HepG2 (cell line): ENCODE results near the gene ACSL1. TPM values are rescaled to one million over a fixed set of nuclear protein-coding genes. Genes with fewer than 3 reads are reported as not detected.

Source experiments
- ATAC-seq: fragments of 200-7000 bp; cut with Tn5 transposase; 3 replicates; pipeline ENCODE4 v1.9.1; 2020; ENCODE audit warnings: mild to moderate bottlenecking, moderate library complexity
- BruUV-seq: library from RNA; stranded (reverse); fragments of 400-500 nt; replicated peaks from 2 replicates; lab custom pipeline; 2021; lab: Mats Ljungman, UMichigan
- CTCF ChIA-PET: fragments of 300-600 bp; formaldehyde crosslinking; extraction: SDS; loops from one replicate; lab custom pipeline; 2021; ENCODE audit warnings: low total read pairs, inconsistent platforms, low intra/inter-chr PET ratio; lab: Yijun Ruan, JAX
- POLR2A ChIA-PET: fragments of 350-600 bp; sonication (Branson Sonifier 250); formaldehyde crosslinking; loops from one replicate; lab custom pipeline; 2020; ENCODE audit warnings: antibody characterized with exemption, inconsistent platforms; lab: Yijun Ruan, JAX
- DNase-seq: peaks from one replicate; pipeline ENCODE4 v3.0.0-alpha.2; 2015; ENCODE audit warnings: low spot score
- FAIRE-seq: peaks from 3 replicates; lab custom pipeline; 2011; peaks lifted over from hg19 to GRCh38; lab: Jason Lieb, UNC
- H2AFZ ChIP-seq: one replicate; pipeline ENCODE4 v1.6.1; 2011; ENCODE audit warnings: low read length, inconsistent platforms
- H3K27ac ChIP-seq: fragments of 300-600 bp; 3 replicates; pipeline ENCODE4 v1.8.0; 2011; ENCODE audit warnings: mixed run types, mild to moderate bottlenecking, mixed read lengths, low read length, inconsistent platforms; ENCODE audit not compliant: insufficient read depth; ENCODE audit errors: extremely low read length
- H3K27me3 ChIP-seq, 2 experiments: fragments of 200-600 bp in 1 of 2; 2 replicates in 1 of 2; 3 replicates in 1 of 2; pipeline versions ENCODE4 v1.6.0 to v1.8.0; 2011; ENCODE audit warnings: low read length in 2 of 2, mild to moderate bottlenecking in 2 of 2, moderate library complexity in 2 of 2, inconsistent platforms in 1 of 2; ENCODE audit not compliant: insufficient read depth in 2 of 2, control insufficient read depth in 1 of 2
- H3K36me3 ChIP-seq, 2 experiments: fragments of 200-600 bp in 1 of 2; replicated peaks in 1 of 2; 2 replicates in 1 of 2; 3 replicates in 1 of 2; pipeline versions ENCODE4 v1.5.1 to v1.8.0; 2011; ENCODE audit warnings: low read length in 2 of 2, inconsistent platforms in 1 of 2; ENCODE audit not compliant: insufficient read depth in 2 of 2, control insufficient read depth in 1 of 2
- H3K4me1 ChIP-seq: 2 replicates; pipeline ENCODE4 v1.5.1; 2012; ENCODE audit warnings: low read length, inconsistent platforms; ENCODE audit not compliant: insufficient read depth
- H3K4me2 ChIP-seq: 2 replicates; pipeline ENCODE4 v1.6.0; 2011; ENCODE audit warnings: low read depth, low read length, inconsistent platforms
- H3K4me3 ChIP-seq, 3 experiments: fragments of 200-600 bp in 1 of 3; sonication (generic), shearing (Covaris generic) in 1 of 3; replicated peaks in 1 of 3; 2 replicates each; pipeline ENCODE4 v1.5.1; 2011 to 2016; ENCODE audit warnings: low read length in 3 of 3, inconsistent platforms in 2 of 3, low read depth in 2 of 3, mild to moderate bottlenecking in 2 of 3, control low read depth in 1 of 3, mixed read lengths in 1 of 3; ENCODE audit not compliant: insufficient read depth in 1 of 3
- H3K79me2 ChIP-seq: one replicate; pipeline ENCODE4 v1.6.1; 2011; ENCODE audit warnings: low read length, inconsistent platforms; ENCODE audit not compliant: insufficient read depth
- H3K9ac ChIP-seq: 2 replicates; pipeline ENCODE4 v1.6.0; 2011; ENCODE audit warnings: mild to moderate bottlenecking, low read depth, low read length, inconsistent platforms; ENCODE audit not compliant: insufficient read depth
- H3K9me3 ChIP-seq: 2 replicates; pipeline ENCODE4 v1.5.1; 2012; ENCODE audit warnings: mild to moderate bottlenecking, low read length
- H4K20me1 ChIP-seq: 2 replicates; pipeline ENCODE4 v1.6.0; 2011; ENCODE audit warnings: inconsistent platforms, mild to moderate bottlenecking, low read length, moderate library complexity; ENCODE audit not compliant: insufficient read depth
- BCL6 ChIP-seq: IDR thresholded peaks from 2 replicates; pipeline ENCODE4 v1.6.1; 2016; ENCODE audit warnings: missing genetic modification reagents, missing compliant biosample characterization
- HMG20B ChIP-seq: conservative IDR thresholded peaks from 2 replicates; pipeline ENCODE4 v1.6.1; 2016; ENCODE audit warnings: missing genetic modification reagents, missing compliant biosample characterization
- RFX3 ChIP-seq: IDR thresholded peaks from 2 replicates; pipeline ENCODE4 v1.6.1; 2016; ENCODE audit warnings: missing biosample characterization, missing genetic modification reagents
- SNAPC2 ChIP-seq: sonication (generic); formaldehyde crosslinking; IDR thresholded peaks from 2 replicates; pipeline ENCODE4 v1.8.1; 2022; ENCODE audit warnings: mild to moderate bottlenecking, missing genetic modification reagents
- SP5 ChIP-seq: IDR thresholded peaks from 2 replicates; pipeline ENCODE4 v1.6.1; 2016; ENCODE audit warnings: low read depth, borderline replicate concordance
- TBP ChIP-seq: sonication (generic); formaldehyde crosslinking; IDR thresholded peaks from 2 replicates; pipeline ENCODE4 v1.5.0; 2020; ENCODE audit warnings: missing genetic modification reagents
- ZFY ChIP-seq: sonication (generic); formaldehyde crosslinking; IDR thresholded peaks from 2 replicates; pipeline ENCODE4 v1.4.0; 2020; ENCODE audit warnings: missing genetic modification reagents
- ZNF10 ChIP-seq: sonication (generic); formaldehyde crosslinking; IDR thresholded peaks from 2 replicates; pipeline ENCODE4 v1.4.0; 2020; ENCODE audit warnings: mild to moderate bottlenecking, low read depth, missing genetic modification reagents, borderline replicate concordance
- ZNF12 ChIP-seq: sonication (generic); formaldehyde crosslinking; IDR thresholded peaks from 2 replicates; pipeline ENCODE4 v1.5.0; 2020; ENCODE audit warnings: missing genetic modification reagents
- ZNF350 ChIP-seq: sonication (generic); formaldehyde crosslinking; IDR thresholded peaks from 2 replicates; pipeline ENCODE4 v1.4.0; 2020; ENCODE audit warnings: mild to moderate bottlenecking, low read depth, missing genetic modification reagents, borderline replicate concordance
- ZNF572 ChIP-seq: sonication (generic); formaldehyde crosslinking; IDR thresholded peaks from 2 replicates; pipeline ENCODE4 v1.5.1; 2020; ENCODE audit warnings: mild to moderate bottlenecking, missing genetic modification reagents
- WGBS: methylation state at CpG from one replicate; pipeline ENCODE4 v1.1.6; 2017; ENCODE audit warnings: low lambda C conversion rate; 5-methylcytosine and 5-hydroxymethylcytosine counted together
- in situ Hi-C: cut with HindIII; loops from 2 replicates; pipeline ENCODE4 v1.10.0; 2017; ENCODE audit warnings: low pct_unique_long_range_greater_than_20kb; ENCODE audit not compliant: extremely low pct_ligation_motif_present
- intact Hi-C: fragments of 100-400 bp; cut with micrococcal nuclease; formaldehyde crosslinking; loops from one replicate; pipeline ENCODE4 v1.10.0; 2022; ENCODE audit not compliant: unreplicated experiment
- polyA plus RNA-seq, 8 experiments: library from polyadenylated mRNA; depleted of rRNA in 3 of 8; stranded (reverse) in 7 of 8; unstranded in 1 of 8; fragments of >200 nt; fragmentation: Illumina TruSeq in 4 of 8; extraction: Trizol in 4 of 8; gene quantifications; 2 replicates each; pipeline versions ENCODE4 v1.2.1 to v1.2.3, GENCODE V29; 2011 to 2016; ENCODE audit warnings: low read depth in 4 of 8, missing spikeins in 1 of 8, mixed read lengths in 1 of 8; ENCODE audit not compliant: insufficient read depth in 1 of 8
- total RNA-seq, 5 experiments: library from RNA; depleted of rRNA; stranded (reverse); fragments of >200 nt; fragmentation: Illumina TruSeq; extraction: Trizol; gene quantifications; 2 replicates each; pipeline ENCODE4 v1.2.3, GENCODE V29; 2016; ENCODE audit warnings: low read depth in 1 of 5
- TF ChIP-seq, protein P1 (sequence below): sonication (generic); formaldehyde crosslinking; IDR thresholded peaks from 2 replicates; pipeline ENCODE4 v1.4.0; 2020; ENCODE audit warnings: missing genetic modification reagents, borderline replicate concordance
- TF ChIP-seq, protein P2 (sequence below): sonication (generic); formaldehyde crosslinking; IDR thresholded peaks from 2 replicates; pipeline ENCODE4 v1.8.1; 2023; ENCODE audit warnings: mild to moderate bottlenecking, missing genetic modification reagents, borderline replicate concordance
- TF ChIP-seq, protein P3 (sequence below): IDR thresholded peaks from 2 replicates; pipeline ENCODE4 v1.6.1; 2016
- TF ChIP-seq, protein P4 (sequence below): sonication (generic); formaldehyde crosslinking; IDR thresholded peaks from 2 replicates; pipeline ENCODE4 v1.4.0; 2020; ENCODE audit warnings: missing genetic modification reagents
- TF ChIP-seq, protein P5 (sequence below): sonication (generic); formaldehyde crosslinking; IDR thresholded peaks from 2 replicates; pipeline ENCODE4 v1.5.0; 2020; ENCODE audit warnings: mild to moderate bottlenecking, missing genetic modification reagents

Gene ACSL1
- total and polyA plus RNA-seq, 2 of the 13 experiments (the other 11 are each of a cell fraction or from before 2014, with no cell fraction given), result 10.0 to 29.8 TPM

DNA sequence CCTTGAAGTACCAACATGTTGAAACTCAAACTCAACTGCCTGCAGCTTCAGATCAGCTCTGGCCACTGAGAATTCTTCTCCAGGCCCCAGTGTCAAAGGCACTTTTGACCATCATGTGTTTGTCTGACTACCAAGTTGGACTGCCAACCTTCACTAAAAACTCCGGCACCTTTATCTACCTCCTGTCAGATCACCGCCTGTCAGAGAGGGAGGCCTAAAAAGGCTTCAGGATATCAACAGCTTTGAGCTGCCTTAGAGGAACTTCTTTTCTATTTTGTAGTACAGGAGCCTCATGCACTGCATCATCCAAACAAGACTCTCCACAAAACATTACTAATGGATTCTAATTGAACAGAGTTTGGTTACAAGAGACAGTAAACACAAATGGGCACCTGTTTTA is 2.8 kb downstream of the ACSL1 start (continued):
- no peak for TF ChIP-seq HMG20B
- TF ChIP-seq, protein P1, sequence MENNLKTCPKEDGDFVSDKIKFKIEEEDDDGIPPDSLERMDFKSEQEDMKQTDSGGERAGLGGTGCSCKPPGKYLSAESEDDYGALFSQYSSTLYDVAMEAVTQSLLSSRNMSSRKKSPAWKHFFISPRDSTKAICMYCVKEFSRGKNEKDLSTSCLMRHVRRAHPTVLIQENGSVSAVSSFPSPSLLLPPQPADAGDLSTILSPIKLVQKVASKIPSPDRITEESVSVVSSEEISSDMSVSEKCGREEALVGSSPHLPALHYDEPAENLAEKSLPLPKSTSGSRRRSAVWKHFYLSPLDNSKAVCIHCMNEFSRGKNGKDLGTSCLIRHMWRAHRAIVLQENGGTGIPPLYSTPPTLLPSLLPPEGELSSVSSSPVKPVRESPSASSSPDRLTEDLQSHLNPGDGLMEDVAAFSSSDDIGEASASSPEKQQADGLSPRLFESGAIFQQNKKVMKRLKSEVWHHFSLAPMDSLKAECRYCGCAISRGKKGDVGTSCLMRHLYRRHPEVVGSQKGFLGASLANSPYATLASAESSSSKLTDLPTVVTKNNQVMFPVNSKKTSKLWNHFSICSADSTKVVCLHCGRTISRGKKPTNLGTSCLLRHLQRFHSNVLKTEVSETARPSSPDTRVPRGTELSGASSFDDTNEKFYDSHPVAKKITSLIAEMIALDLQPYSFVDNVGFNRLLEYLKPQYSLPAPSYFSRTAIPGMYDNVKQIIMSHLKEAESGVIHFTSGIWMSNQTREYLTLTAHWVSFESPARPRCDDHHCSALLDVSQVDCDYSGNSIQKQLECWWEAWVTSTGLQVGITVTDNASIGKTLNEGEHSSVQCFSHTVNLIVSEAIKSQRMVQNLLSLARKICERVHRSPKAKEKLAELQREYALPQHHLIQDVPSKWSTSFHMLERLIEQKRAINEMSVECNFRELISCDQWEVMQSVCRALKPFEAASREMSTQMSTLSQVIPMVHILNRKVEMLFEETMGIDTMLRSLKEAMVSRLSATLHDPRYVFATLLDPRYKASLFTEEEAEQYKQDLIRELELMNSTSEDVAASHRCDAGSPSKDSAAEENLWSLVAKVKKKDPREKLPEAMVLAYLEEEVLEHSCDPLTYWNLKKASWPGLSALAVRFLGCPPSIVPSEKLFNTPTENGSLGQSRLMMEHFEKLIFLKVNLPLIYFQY, result no peak

DNA sequence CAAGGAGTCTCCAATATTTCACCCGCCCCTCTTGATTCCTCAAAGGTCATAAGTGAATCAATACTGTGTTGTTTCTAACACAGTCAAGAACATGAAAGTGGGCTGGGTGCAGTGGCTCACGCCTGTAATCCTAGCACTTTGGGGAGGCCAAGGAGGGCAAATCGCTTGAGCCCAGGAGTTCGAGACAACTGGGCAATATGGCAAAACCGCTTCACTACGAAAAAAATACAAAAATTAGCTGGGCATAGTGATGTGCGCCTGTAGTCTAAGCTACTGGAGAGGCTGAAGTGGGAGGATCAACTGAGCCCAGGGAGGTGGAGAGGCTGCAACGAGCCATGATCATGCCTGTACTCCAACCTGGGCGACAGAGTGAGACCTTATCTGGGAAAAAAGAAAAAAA is 3.4 kb downstream of the ACSL1 start:
- Histone ChIP-seq H2AFZ (no peak overlapping the region), H4K20me1 (0 out of 2 replicates have a peak, but pooled peaks cover 4% of the 10 kb centered on the region), H3K27me3 (peaks cover 0 to 3% of the 10 kb centered on the region in 2 experiments; a peak in 1 of 5 replicates), H3K4me1 (peaks cover 70% of the 10 kb centered on the region), H3K9ac (no peak overlapping the region), H3K4me3 (no peak overlapping the region), H3K27ac (no peak overlapping the region), H3K4me2 (no peak overlapping the region), H3K9me3 (no peaks in the 10 kb centered on the region), H3K36me3 (no peaks in the 10 kb centered on the region), H3K79me2 (peaks cover 9% of the 10 kb centered on the region)
- in situ Hi-C loops, result loop anchor here (10.0 kb wide), 1 partner anchor 78 kb away; no protein-coding TSS in a partner anchor
- 96% methylated on average over 9 of the region's 9 CpGs for whole genome bisulfite sequencing
- CTCF ChIA-PET, result no interaction called here
- FAIRE-seq (no peak), ATAC-seq (no peak), DNase-seq (no peak)
- intact Hi-C loops, result no loop called here
- BruUV-seq, result no TSS peak
- POLR2A ChIA-PET, result interaction anchor here (1.9 kb wide), 1 partner anchor 9 kb away, joined by 10 read pairs; no protein-coding TSS in a partner anchor
- TF ChIP-seq, protein P2, sequence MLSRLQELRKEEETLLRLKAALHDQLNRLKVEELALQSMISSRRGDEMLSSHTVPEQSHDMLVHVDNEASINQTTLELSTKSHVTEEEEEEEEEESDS (CRISPR knock-in tag), result no peak
- TF ChIP-seq SP5 (no peak), ZNF572 (no peak), RFX3 (CRISPR knock-in tag) (no peak), ZNF12 (CRISPR knock-in tag) (no peak), TBP (no peak), ZNF10 (CRISPR knock-in tag) (no peak), BCL6 (no peak), SNAPC2 (CRISPR knock-in tag) (no peak), ZNF350 (CRISPR knock-in tag) (no peak), ZFY (CRISPR knock-in tag) (no peak)
- TF ChIP-seq, protein P3, sequence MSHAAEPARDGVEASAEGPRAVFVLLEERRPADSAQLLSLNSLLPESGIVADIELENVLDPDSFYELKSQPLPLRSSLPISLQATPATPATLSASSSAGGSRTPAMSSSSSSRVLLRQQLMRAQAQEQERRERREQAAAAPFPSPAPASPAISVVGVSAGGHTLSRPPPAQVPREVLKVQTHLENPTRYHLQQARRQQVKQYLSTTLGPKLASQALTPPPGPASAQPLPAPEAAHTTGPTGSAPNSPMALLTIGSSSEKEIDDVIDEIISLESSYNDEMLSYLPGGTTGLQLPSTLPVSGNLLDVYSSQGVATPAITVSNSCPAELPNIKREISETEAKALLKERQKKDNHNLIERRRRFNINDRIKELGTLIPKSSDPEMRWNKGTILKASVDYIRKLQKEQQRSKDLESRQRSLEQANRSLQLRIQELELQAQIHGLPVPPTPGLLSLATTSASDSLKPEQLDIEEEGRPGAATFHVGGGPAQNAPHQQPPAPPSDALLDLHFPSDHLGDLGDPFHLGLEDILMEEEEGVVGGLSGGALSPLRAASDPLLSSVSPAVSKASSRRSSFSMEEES (CRISPR knock-in tag), result no peak
- TF ChIP-seq, protein P4, sequence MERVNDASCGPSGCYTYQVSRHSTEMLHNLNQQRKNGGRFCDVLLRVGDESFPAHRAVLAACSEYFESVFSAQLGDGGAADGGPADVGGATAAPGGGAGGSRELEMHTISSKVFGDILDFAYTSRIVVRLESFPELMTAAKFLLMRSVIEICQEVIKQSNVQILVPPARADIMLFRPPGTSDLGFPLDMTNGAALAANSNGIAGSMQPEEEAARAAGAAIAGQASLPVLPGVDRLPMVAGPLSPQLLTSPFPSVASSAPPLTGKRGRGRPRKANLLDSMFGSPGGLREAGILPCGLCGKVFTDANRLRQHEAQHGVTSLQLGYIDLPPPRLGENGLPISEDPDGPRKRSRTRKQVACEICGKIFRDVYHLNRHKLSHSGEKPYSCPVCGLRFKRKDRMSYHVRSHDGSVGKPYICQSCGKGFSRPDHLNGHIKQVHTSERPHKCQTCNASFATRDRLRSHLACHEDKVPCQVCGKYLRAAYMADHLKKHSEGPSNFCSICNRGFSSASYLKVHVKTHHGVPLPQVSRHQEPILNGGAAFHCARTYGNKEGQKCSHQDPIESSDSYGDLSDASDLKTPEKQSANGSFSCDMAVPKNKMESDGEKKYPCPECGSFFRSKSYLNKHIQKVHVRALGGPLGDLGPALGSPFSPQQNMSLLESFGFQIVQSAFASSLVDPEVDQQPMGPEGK (CRISPR knock-in tag), result no peak
- TF ChIP-seq, protein P5, sequence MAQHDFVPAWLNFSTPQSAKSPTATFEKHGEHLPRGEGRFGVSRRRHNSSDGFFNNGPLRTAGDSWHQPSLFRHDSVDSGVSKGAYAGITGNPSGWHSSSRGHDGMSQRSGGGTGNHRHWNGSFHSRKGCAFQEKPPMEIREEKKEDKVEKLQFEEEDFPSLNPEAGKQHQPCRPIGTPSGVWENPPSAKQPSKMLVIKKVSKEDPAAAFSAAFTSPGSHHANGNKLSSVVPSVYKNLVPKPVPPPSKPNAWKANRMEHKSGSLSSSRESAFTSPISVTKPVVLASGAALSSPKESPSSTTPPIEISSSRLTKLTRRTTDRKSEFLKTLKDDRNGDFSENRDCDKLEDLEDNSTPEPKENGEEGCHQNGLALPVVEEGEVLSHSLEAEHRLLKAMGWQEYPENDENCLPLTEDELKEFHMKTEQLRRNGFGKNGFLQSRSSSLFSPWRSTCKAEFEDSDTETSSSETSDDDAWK, result no peak
